ENCODE data around the gene SNAP29. TPM values are rescaled to one million over a fixed set of nuclear protein-coding genes. Genes with fewer than 3 reads are reported as not detected.

SNAP29 gene
- total RNA-seq, 1 experiment from 2014 or later, result 24.5 TPM

DNA sequence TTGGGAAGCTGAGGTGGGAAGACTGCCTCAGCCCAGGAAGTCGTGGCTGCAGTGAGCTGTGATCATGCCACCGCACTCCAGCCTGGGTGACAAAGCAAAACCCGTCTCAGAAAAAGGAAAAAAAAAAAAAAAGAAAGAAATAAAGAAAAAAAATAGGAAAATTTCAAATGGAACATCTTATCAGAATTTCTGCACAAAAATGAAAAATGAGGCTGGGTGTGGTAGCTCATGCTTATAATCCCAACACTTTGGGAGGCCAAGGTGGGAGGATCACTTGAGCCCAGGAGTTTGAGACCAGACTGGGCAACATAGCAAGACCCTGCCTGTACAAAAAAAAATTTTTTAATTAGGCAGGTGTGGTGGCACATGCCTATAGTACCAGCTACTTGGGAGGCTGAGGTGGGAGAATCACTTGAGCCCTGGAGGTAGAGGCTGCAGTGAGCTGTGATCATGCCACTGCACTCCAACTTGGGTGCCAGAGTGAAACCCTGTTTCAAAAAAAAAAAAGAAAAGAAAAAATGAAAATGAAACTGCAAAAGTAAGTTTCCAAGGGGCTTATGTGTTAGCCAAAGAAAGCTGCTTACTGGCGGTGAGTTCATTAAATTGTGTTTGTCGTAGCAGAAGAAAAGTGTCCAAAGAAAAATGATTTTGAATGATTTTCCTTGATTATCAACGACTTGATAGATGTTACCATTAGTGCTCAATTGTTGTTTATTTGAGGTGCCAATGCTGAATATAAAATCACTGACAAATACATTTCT, 50.9 kb downstream of the SNAP29 start:
- POLR2A ChIA-PET, result no interaction called here

DNA sequence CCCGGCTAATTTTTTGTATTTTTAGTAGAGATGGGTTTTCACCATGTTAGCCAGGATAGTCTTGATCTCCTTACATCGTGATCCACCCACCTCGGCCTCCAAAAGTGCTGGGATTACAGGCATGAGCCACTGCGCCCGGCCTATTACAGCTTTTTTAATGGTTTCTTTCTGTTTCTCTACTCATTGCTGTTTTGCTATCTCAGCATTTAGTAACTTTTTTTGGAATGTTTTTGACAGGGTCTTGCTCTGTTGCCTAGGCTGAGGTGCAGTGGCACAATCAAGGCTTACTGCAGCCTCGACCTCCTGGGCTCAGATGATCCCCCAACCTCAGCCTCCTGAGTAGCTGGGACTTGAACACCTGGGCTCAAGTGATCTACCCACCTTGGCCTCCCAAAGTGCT, 53.7 kb downstream of the SNAP29 start:
- POLR2A ChIA-PET, result no interaction called here
- TF ChIP-seq POLR2AphosphoS5 (IDR thresholded peaks at IDR 0.05; ENCODE audit: low read depth, low read length) (no peak), TCF7L2 (IDR thresholded peaks at IDR 0.05; ENCODE audit: low read depth, low read length) (no peak), SIN3A (IDR thresholded peaks at IDR 0.05; ENCODE audit: borderline replicate concordance, insufficient read depth, low read depth, low read length) (no peak)
- TF ChIP-seq, protein P1, sequence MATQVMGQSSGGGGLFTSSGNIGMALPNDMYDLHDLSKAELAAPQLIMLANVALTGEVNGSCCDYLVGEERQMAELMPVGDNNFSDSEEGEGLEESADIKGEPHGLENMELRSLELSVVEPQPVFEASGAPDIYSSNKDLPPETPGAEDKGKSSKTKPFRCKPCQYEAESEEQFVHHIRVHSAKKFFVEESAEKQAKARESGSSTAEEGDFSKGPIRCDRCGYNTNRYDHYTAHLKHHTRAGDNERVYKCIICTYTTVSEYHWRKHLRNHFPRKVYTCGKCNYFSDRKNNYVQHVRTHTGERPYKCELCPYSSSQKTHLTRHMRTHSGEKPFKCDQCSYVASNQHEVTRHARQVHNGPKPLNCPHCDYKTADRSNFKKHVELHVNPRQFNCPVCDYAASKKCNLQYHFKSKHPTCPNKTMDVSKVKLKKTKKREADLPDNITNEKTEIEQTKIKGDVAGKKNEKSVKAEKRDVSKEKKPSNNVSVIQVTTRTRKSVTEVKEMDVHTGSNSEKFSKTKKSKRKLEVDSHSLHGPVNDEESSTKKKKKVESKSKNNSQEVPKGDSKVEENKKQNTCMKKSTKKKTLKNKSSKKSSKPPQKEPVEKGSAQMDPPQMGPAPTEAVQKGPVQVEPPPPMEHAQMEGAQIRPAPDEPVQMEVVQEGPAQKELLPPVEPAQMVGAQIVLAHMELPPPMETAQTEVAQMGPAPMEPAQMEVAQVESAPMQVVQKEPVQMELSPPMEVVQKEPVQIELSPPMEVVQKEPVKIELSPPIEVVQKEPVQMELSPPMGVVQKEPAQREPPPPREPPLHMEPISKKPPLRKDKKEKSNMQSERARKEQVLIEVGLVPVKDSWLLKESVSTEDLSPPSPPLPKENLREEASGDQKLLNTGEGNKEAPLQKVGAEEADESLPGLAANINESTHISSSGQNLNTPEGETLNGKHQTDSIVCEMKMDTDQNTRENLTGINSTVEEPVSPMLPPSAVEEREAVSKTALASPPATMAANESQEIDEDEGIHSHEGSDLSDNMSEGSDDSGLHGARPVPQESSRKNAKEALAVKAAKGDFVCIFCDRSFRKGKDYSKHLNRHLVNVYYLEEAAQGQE (IDR thresholded peaks at IDR 0.05; ENCODE audit: insufficient read depth in 1 of 2, low read depth in 2 of 2, low read length in 1 of 2), result no peak
- TF ChIP-seq, protein P2, sequence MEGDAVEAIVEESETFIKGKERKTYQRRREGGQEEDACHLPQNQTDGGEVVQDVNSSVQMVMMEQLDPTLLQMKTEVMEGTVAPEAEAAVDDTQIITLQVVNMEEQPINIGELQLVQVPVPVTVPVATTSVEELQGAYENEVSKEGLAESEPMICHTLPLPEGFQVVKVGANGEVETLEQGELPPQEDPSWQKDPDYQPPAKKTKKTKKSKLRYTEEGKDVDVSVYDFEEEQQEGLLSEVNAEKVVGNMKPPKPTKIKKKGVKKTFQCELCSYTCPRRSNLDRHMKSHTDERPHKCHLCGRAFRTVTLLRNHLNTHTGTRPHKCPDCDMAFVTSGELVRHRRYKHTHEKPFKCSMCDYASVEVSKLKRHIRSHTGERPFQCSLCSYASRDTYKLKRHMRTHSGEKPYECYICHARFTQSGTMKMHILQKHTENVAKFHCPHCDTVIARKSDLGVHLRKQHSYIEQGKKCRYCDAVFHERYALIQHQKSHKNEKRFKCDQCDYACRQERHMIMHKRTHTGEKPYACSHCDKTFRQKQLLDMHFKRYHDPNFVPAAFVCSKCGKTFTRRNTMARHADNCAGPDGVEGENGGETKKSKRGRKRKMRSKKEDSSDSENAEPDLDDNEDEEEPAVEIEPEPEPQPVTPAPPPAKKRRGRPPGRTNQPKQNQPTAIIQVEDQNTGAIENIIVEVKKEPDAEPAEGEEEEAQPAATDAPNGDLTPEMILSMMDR (IDR thresholded peaks at IDR 0.05), result no peak
- DNase-seq (ENCODE audit: low read depth, low spot score) (no peak), ATAC-seq (no peak)
- CTCF ChIA-PET, result no interaction called here
- intact Hi-C loops (cut with micrococcal nuclease; ENCODE audit: unreplicated experiment) (no loop called here), in situ Hi-C loops (cut with HindIII; ENCODE audit: low pct_unique_long_range_greater_than_20kb, low sequenced_read_pairs) (no loop called here)
- Histone ChIP-seq H3K9me3 (ENCODE audit: control insufficient read depth, insufficient read depth, low read depth, low read length) (no peaks in the 10 kb centered on the region), H3K27me3 (ENCODE audit: control insufficient read depth, insufficient read depth, low read length) (no peaks in the 10 kb centered on the region), H3K27ac (ENCODE audit: low read length) (no peak overlapping the region), H3K36me3 (ENCODE audit: control insufficient read depth, insufficient read depth, low read length) (no peaks in the 10 kb centered on the region), H3K4me1 (ENCODE audit: control insufficient read depth, insufficient read depth, low read length) (no peaks in the 10 kb centered on the region), H3K4me3 (ENCODE audit: low read depth in 2 of 2, low read length in 2 of 2) (no peak overlapping the region)
- BruUV-seq (replicated peaks), result no TSS peak

More for the DNA sequence above, 50.9 kb downstream of the SNAP29 start:
- in situ Hi-C loops (cut with HindIII; ENCODE audit: low pct_unique_long_range_greater_than_20kb, low sequenced_read_pairs), result no loop called here
- H3K27ac ChIP-seq (ENCODE audit: low read length), result no peak overlapping the region
- H3K4me1 ChIP-seq (ENCODE audit: control insufficient read depth, insufficient read depth, low read length), result no peaks in the 10 kb centered on the region
- no peaks in the 10 kb centered on the region for H3K36me3 ChIP-seq (ENCODE audit: control insufficient read depth, insufficient read depth, low read length)
- TF ChIP-seq POLR2AphosphoS5 (IDR thresholded peaks at IDR 0.05; ENCODE audit: low read depth, low read length), result no peak
- TF ChIP-seq SIN3A (IDR thresholded peaks at IDR 0.05; ENCODE audit: borderline replicate concordance, insufficient read depth, low read depth, low read length), result no peak
- DNase-seq (ENCODE audit: low read depth, low spot score) (no peak), ATAC-seq (no peak)
- BruUV-seq (replicated peaks), result no TSS peak
- H3K4me3 ChIP-seq (ENCODE audit: low read depth in 2 of 2, low read length in 2 of 2), result no peak overlapping the region
- H3K27me3 ChIP-seq (ENCODE audit: control insufficient read depth, insufficient read depth, low read length), result no peaks in the 10 kb centered on the region
- CTCF ChIA-PET, result no interaction called here
- no peaks in the 10 kb centered on the region for H3K9me3 ChIP-seq (ENCODE audit: control insufficient read depth, insufficient read depth, low read depth, low read length)
- intact Hi-C loops (cut with micrococcal nuclease; ENCODE audit: unreplicated experiment), result no loop called here

Data from Panc1 (cell line).